Epithelial cell of prostate (primary cell): ENCODE results near the gene ARMC3.

Source experiments
- DNase-seq: peaks from one replicate; pipeline ENCODE4 v3.0.0-alpha.2; 2011; ENCODE audit warnings: low read depth, low spot score
- H3K27ac ChIP-seq: fragments of 450-650 bp; 2 replicates; pipeline ENCODE4 v1.5.1; 2017; ENCODE audit warnings: mild to moderate bottlenecking

The ARMC3 gene

DNA sequence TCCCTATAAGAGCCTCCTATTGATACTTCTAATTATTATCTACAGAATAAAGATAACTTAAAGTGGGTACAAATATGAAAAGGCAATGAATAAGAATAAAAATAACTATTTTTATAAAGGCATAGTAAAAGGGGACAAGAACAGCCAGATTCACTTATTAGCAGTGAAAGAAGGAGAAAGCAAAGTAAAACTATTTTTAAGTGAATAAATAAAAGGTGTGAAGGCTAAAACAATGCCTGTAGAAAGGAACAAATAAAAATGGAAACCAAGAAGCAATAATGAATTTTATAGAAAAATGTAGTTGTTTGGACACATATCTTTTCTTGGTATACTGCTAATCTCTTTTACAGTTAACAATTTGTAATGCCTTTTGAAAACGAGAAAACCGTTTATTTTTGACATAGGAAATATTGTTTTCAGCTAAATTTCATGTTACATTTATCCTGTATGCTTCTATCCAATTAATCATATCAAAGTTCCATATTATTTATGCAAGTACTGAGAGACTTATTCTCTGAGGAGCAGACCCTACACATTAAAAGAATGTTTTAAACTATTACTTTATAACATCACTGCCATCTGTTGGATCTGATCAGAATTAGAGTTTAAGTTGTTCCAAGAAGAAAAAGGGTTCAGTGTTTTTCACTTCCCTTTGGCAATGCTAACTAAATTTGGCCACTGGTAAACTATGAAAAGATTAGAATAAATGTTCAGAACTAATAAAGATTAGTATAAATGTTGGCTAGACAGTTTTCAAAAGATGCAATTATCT, 59.1 kb downstream of the ARMC3 start:
- H3K27ac ChIP-seq = no peak overlapping the region

DNA sequence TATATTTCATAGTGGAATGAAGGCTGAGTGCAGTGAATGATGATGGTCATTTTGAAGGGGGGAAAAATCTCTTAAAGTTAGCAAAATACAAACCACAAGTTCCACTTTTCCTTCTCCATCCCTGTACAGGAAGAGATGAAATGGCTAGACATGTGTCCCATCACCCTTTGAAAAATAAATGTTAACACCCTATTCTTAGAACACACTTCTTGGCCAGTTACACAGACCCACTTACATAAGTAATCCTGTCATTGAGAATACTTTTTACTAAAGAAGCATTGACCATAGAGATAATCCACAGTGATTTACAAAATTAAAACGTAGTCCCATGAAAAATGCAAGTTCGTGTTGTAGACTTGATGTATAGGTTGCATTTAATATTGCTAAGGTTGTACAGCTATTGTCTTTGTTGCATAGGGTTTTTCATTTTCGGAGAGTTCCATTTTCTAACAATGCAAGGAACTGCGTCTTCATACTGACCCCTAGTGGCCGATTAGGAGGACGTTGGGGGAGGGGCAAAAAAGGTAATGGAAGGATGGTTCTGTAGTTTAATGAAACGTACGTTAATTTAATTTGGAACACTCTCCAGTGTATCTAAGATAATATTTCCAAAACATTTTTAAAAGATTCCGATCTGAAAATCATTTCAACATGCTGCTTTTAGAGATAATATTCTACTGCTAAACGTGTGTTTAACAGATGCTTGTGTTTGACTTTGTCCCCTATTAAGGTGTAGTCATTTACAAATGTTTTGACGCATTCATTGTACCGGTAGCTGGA, 60.9 kb downstream of the ARMC3 start:
- no peak for DNase-seq
- H3K27ac ChIP-seq = no peak overlapping the region

More for the DNA sequence above, 59.1 kb downstream of the ARMC3 start:
- no peak for DNase-seq

- no peak for DNase-seq
- H3K27ac ChIP-seq = no peak overlapping the region
These were observed 62.6 kb downstream of the ARMC3 start for GRCh38 chr10:22990443-22990842.

DNA sequence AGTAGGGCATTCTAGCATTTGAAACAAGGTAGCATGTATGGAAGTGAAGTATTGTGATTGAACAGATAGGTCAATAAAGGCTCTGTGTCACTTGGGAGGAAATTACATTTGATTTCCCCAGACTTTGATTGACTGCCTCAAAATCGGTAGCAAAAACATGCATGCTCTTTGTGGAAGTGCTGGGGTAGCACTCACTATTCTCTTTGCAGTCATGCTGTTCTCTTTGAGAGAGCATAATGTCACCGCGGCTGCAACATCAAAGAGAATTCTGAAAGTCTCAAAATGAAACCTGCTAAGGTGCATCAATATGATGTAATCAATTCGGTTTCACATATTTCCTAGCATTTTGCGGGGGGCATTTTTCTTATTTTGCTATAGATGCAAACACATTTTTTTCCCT, 64.2 kb downstream of the ARMC3 start:
- no peak for DNase-seq
- no peak overlapping the region for H3K27ac ChIP-seq

DNA sequence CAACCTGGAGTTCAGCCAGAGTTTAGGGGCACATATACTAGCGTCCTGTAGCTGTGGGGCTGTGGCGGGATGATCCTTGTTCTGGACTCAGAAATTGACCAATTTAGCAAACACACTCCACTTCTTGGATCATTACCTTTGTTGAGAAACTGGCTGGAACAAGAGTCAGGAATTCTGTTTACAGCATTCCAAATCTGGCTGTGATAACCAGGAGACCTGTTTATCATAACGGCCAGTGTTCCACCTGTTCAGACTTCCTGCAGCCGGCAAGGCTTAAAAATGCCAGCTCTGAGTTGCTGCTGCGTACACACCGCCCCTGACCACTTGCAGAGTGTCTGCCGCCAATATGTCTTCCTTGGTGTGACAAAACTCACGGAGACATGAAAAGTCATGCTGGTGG, 64.8 kb downstream of the ARMC3 start:
- no peak overlapping the region for H3K27ac ChIP-seq
- DNase-seq = no peak

GRCh38 chr10:22993314-22993713, 65.5 kb downstream of the ARMC3 start:
- H3K27ac ChIP-seq = no peak overlapping the region
- DNase-seq = no peak

DNA sequence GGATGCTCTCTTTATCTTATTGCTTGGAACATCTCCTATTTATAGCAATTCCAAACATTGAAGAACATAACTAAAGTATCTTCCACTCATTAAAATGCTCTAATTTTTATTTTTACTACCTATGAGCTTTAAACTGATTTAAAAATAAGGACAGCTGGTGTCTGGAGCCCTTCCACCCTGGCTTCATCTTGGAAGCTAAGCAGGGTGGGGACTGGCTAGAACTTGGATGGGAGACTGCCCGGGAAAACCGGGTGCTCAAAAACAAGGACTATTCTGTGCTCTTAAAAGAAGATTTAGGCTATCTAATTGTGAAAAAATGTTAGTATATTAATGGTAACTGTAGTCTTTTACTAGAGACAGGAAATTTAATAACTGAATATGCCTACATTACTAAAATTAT, 69.2 kb downstream of the ARMC3 start:
- no peak for DNase-seq
- H3K27ac ChIP-seq = no peak overlapping the region

GRCh38 chr10:22998091-22998490, 70.2 kb downstream of the ARMC3 start:
- H3K27ac ChIP-seq = no peak overlapping the region
- DNase-seq = no peak

- DNase-seq = no peak
These were observed 72.1 kb downstream of the ARMC3 start for GRCh38 chr10:22999942-23000341.

DNA sequence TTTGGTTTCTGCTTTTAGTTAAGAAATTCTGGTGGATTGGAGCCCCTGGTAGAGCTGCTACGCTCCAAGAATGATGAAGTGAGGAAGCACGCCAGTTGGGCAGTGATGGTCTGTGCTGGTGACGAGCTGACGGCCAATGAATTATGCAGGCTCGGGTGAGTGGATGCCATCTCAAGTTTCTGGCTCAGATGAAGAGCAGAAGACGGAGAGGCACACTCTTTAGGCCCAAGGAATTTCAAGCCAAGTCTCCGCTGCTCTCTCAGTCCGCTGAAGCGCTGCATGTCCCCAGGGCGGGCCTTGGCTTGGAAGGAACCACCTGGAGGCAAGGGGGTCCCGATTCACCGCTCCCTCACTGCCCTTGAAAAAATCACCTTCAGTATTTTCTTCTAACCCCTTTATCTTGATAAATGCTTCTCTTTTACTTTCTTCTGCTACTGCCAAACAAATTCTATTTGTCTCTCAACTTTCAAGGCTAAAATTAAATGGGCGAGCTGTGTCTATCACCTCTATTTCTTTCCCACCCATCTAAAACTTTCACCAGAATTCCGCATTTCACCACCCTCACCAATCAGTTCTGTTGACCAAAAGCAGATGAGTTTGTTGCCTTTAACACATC, 74.2 kb downstream of the ARMC3 start:
- no peak for DNase-seq
- no peak overlapping the region for H3K27ac ChIP-seq

More at GRCh38 chr10:22999942-23000341, 72.1 kb downstream of the ARMC3 start:
- no peak overlapping the region for H3K27ac ChIP-seq

DNA sequence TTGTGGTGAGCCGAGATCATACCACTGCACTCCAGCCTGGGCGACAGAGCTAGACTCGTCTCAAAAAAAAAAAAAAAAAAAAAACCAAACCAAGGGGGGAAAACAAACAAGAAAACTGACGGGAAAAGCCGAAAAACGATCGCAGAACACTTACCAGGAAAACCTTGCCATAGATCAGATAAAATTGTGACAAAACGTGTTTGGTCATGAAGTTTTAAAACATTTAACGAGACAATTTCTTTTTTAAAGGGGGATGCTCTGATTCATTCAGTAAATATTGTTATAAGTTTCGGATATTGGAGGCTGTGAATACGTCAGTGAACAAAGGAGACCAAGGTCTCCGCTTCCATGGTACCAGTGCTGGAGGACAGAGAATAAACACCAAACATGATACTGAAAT, 77.3 kb downstream of the ARMC3 start:
- no peak overlapping the region for H3K27ac ChIP-seq
- no peak for DNase-seq

DNA sequence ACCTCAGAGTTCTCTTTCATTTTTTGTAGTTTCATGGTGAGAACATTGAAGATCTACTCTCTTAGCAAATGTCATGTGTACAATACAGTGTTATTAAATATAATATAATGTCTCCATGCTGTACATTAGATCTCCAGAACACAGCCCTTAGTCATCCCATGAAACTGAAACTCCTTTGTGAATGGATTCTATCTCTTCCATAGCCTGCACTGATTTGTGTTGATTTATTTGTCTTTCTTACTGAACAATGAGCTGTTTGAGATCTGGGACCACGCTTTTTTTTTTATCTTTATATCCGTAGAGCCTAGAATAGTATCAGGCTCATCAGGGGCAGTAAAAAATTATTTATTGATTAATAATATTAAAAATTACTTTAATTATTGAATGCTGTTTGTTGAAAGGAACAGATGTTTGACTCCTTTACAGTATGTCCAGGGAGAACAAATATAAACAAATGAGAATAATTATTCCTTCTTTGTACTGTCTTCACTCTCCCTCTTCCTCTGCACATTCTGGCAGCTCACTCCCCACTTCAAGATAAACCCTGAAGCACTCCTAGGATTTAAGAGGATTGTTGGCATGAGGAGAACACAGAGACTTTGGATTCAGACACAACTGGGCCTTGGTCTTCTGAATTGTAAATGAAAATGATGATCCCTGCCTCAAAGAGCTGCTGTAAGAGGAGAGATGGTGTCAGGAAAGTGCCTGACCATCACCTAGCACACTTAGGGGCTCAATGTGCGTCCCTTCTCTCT, 85.9 kb downstream of the ARMC3 start:
- H3K27ac ChIP-seq = no peak overlapping the region
- no peak for DNase-seq

DNA sequence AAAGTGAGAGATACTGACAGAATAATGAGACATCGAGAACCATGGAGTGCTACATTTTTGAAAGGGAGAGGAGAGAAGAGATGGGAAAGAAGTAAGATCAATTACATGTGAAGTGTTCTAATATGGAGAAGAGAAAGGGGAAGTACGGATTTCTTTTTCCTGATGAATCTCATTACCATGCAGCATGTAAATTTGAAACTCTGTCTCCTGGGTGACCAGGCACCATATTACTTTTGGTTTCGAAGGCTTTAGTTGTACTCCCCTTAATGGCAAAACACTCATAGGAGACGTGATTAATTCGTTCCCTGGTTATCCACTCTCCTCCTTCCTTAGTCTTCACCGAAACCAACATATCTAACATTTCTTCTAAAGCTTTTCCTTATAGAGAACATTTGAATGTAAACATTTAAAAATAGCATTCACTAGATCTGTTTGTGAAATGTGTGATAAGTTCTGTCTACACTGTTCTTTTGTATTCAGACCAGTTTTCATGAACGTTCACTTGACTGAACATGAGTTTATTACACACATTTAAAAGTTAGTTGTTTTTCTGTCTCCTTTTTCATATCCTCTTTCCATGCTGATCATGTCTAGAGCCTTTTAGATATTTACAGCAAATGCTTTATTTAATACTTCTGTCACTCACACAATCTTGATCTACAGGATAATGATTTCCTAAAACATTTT, 87.3 kb downstream of the ARMC3 start:
- DNase-seq = no peak
- H3K27ac ChIP-seq = no peak overlapping the region

- no peak for DNase-seq
- H3K27ac ChIP-seq = no peak overlapping the region
These were observed 88.8 kb downstream of the ARMC3 start for GRCh38 chr10:23016636-23017035.

GRCh38 chr10:23019633-23020032, 91.8 kb downstream of the ARMC3 start:
- no peak for DNase-seq
- H3K27ac ChIP-seq = no peak overlapping the region

DNA sequence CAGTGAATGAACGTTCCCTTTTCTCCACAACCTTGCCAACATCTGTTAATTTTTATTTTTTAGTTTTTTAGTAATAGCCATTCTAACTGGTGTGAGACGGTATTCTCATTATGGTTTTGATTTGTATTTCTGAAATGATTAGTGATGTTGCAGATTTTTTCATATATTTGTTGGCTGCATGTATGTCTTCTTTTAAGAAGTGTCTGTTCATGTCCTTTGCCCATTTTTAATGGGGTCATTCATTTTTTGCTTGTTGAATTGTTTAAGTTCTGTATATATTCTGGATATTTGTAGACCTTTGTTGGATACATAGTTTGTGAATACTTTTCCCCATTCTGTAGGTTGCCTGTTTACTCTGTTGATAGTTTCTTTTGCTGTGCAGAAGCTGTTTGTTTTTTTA, 93.6 kb downstream of the ARMC3 start:
- no peak for DNase-seq
- H3K27ac ChIP-seq = no peak overlapping the region

- H3K27ac ChIP-seq = no peak overlapping the region
These were observed 96.1 kb downstream of the ARMC3 start for GRCh38 chr10:23024002-23024401.

DNA sequence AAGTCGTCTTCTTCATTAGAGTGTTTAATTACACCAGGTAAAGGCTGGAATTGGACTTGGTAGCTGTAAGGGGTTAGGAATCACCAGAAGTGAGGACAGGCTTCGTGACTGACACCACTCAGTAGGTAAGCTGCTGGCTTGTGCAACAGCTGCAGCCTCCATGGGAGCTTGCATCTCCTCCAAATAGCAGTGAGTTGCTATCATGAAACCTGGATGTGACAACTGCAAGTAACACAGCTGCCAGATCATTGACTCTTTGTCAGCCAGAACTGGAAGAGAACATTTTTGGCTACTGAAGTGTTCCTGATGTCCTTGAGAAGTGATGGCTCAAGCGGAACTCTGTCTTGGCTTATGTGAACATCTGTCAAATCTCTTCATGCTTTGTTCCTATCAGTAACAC, 103.5 kb downstream of the ARMC3 start:
- no peak for DNase-seq
- H3K27ac ChIP-seq = no peak overlapping the region

More at GRCh38 chr10:23024002-23024401, 96.1 kb downstream of the ARMC3 start:
- DNase-seq = no peak

DNA sequence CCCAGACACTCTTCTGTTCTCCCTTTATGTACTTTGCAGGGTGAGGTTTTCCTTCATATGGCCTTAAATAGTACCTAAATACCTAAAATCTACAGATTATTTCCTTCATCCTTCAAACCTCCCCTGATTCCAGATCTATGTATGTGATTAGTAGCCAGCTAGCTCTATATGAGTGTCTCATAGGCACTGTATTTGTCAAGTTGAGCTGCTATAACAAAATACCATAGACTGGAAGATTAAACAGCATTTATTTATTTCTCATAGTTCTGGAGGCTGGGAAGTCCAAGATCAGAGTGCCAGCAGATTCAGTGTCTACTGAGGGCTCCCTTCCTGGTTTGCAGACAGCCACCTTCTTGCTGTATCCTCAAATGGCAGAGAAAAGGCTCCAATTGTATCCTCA, 106.9 kb downstream of the ARMC3 start:
- H3K27ac ChIP-seq = no peak overlapping the region
- no peak for DNase-seq

GRCh38 chr10:23035569-23035968, 107.7 kb downstream of the ARMC3 start:
- DNase-seq = no peak
- H3K27ac ChIP-seq = no peak overlapping the region
